NT2/D1 (cell line): Measurements from ENCODE around the gene PKHD1.

ENCODE experiments used
- YY1 ChIP-seq: IDR thresholded peaks from 2 replicates; pipeline ENCODE4 v1.6.1; 2011; ENCODE audit not compliant: insufficient read length, insufficient read depth
- ZNF274 ChIP-seq: IDR thresholded peaks from 2 replicates; pipeline ENCODE4 v1.6.1; 2011; ENCODE audit warnings: mild to moderate bottlenecking, low read depth, low read length

GRCh38 chr6:51915098-51915497 lies 172.3 kb downstream of the PKHD1 start:
- TF ChIP-seq YY1 = no peak
- TF ChIP-seq ZNF274 = no peak
